ENCODE measurements around the gene GNE. TPM values are rescaled to one million over a fixed set of nuclear protein-coding genes. Genes with fewer than 3 reads are reported as not detected.

The GNE gene
- total and polyA plus RNA-seq, 2 of the 8 experiments (the other 6 are each of a cell fraction or from before 2014, with no cell fraction given), result 5.1 to 11.1 TPM

DNA sequence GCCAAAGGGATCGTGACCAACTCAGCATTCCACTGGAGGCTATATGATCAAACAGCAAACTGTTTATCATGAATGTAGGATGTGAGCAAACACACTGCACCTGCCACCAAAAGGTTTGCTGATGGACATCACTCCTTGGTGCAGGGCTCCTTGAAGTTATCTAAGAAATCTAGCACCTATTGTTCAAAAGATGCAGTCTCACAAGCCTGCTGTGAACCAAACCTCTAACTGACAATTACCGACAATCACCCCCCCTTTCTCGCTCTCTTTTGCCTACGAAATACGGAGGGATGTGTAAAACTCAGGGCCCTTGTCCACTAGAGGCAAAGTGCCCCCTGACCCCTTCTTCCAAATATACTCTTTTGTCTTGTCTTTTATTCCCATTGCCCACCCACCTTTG is 70.0 kb downstream of the GNE start:
- no peak for FAIRE-seq
- H3K23me2 ChIP-seq (ENCODE audit: low read depth, low read length), result peaks cover 8% of the 10 kb centered on the region
- peaks cover 6 to 11% (median 9%) of the 10 kb centered on the region in 4 experiments; a peak in 6 of 7 replicates for H3K4me1 ChIP-seq (replicated peaks in 1 of 4; ENCODE audit: control insufficient read depth in 3 of 4, insufficient read depth in 4 of 4, low read length in 3 of 4)

More for the DNA sequence above, 70.0 kb downstream of the GNE start:
- Histone ChIP-seq H3K14ac (ENCODE audit: insufficient read length) (no peak overlapping the region), H2BK20ac (ENCODE audit: low read length) (no peak overlapping the region), H2AFZ (ENCODE audit: low read length) (no peak overlapping the region), H3K4ac (replicated peaks; ENCODE audit: insufficient read length, low read depth, low read length) (no peak overlapping the region), H3K4me3 (ENCODE audit: extremely low read depth in 1 of 4, insufficient read depth in 2 of 4, low read depth in 3 of 4, low read length in 4 of 4) (no peak overlapping the region), H4K8ac (ENCODE audit: extremely low read depth, insufficient read depth, low read length) (no peak overlapping the region), H3K27ac (ENCODE audit: low read depth, low read length) (no peak overlapping the region), H4K5ac (ENCODE audit: insufficient read length, low read depth, low read length) (no peak overlapping the region), H3K4me2 (ENCODE audit: insufficient read depth in 1 of 2, low read depth in 2 of 2, low read length in 2 of 2) (no peak overlapping the region; a peak in 1 of 4 replicates), H2BK15ac (ENCODE audit: low read length) (no peak overlapping the region), H3K18ac (ENCODE audit: extremely low read depth, low read length) (no peak overlapping the region), H3K23ac (ENCODE audit: insufficient read length) (no peak overlapping the region), H3K79me1 (ENCODE audit: low read depth, low read length) (peaks cover 7% of the 10 kb centered on the region; the same call in 1 of the 2 replicates), H2AK5ac (ENCODE audit: low read depth, low read length) (no peak overlapping the region), H2BK12ac (ENCODE audit: low read depth, low read length) (no peak overlapping the region), H3K79me2 (ENCODE audit: control insufficient read depth in 1 of 2, insufficient read depth in 2 of 2, low read length in 2 of 2) (peaks cover 20 to 24% of the 10 kb centered on the region in 2 experiments), H3K27me3 (replicated peaks in 1 of 4; ENCODE audit: control insufficient read depth in 3 of 4, extremely low read depth in 1 of 4, insufficient read depth in 3 of 4, low read length in 3 of 4) (no peaks in the 10 kb centered on the region), H4K91ac (replicated peaks; ENCODE audit: insufficient read length, low read length) (no peak overlapping the region), H2BK120ac (replicated peaks; ENCODE audit: low read depth, low read length) (no peak overlapping the region), H3K9ac (replicated peaks in 1 of 4; ENCODE audit: extremely low read depth in 1 of 4, low read depth in 3 of 4, low read length in 3 of 4) (no peak overlapping the region), H3K36me3 (ENCODE audit: control insufficient read depth in 2 of 4, insufficient read depth in 4 of 4, low read length in 3 of 4) (no peaks in the 10 kb centered on the region), H3K56ac (replicated peaks; ENCODE audit: insufficient read length, low read depth, low read length) (no peak overlapping the region), H2BK5ac (ENCODE audit: low read depth, low read length) (no peak overlapping the region), H4K20me1 (replicated peaks in 1 of 2; ENCODE audit: control insufficient read depth in 1 of 2, insufficient read depth in 2 of 2, low read length in 2 of 2) (peaks cover 12 to 14% of the 10 kb centered on the region in 2 experiments), H3K9me3 (ENCODE audit: insufficient read depth in 2 of 2, low read depth in 1 of 2, low read length in 1 of 2) (no peaks in the 10 kb centered on the region)
- WGBS, 2 experiments (ENCODE audit: extremely low coverage in 1 of 2, insufficient coverage in 1 of 2, insufficient read length in 1 of 2, insufficient replicate concordance in 2 of 2, low coverage in 1 of 2, low lambda C conversion rate in 2 of 2, missing lambda C conversion rate in 1 of 2), result 86% methylated on average over 5 of the region's 5 CpGs; no CpG with 5 or more reads in 1 of the 2 experiments
- DNase-seq (ENCODE audit: low read depth in 1 of 2, low spot score in 2 of 2), result no peak
- ChIA-PET POLR2A (ENCODE audit: partially characterized antibody) (no interaction called here), CTCF (ENCODE audit: partially characterized antibody) (interaction anchor here (4.5 to 5.5 kb wide), 2 partner anchors 23 to 86 kb away, joined by 25 to 38 read pairs; no protein-coding TSS in a partner anchor)
- no peak for TF ChIP-seq RBBP5 (IDR thresholded peaks at IDR 0.05; ENCODE audit: borderline replicate concordance, low read depth, low read length)
- TF ChIP-seq RFX5 (IDR thresholded peaks at IDR 0.05; ENCODE audit: borderline replicate concordance, low read depth, low read length), result no peak
- no peak for TF ChIP-seq GTF2F1 (IDR thresholded peaks at IDR 0.05; ENCODE audit: borderline replicate concordance, low read depth, low read length)

All from H1 (cell line).